GM18520 (cell line): ENCODE data around the gene PRKAR2B.
"Not testable (repeated sequence)": the region's sequence is repeated elsewhere in the genome, so short reads cannot be mapped to it uniquely, and the experiment has no call there.

Source experiments
- ATAC-seq: cut with Tn5 transposase; IDR thresholded peaks from one replicate; pipeline ENCODE4 v1.9.1; 2021; ENCODE audit not compliant: unreplicated experiment

PRKAR2B gene

DNA sequence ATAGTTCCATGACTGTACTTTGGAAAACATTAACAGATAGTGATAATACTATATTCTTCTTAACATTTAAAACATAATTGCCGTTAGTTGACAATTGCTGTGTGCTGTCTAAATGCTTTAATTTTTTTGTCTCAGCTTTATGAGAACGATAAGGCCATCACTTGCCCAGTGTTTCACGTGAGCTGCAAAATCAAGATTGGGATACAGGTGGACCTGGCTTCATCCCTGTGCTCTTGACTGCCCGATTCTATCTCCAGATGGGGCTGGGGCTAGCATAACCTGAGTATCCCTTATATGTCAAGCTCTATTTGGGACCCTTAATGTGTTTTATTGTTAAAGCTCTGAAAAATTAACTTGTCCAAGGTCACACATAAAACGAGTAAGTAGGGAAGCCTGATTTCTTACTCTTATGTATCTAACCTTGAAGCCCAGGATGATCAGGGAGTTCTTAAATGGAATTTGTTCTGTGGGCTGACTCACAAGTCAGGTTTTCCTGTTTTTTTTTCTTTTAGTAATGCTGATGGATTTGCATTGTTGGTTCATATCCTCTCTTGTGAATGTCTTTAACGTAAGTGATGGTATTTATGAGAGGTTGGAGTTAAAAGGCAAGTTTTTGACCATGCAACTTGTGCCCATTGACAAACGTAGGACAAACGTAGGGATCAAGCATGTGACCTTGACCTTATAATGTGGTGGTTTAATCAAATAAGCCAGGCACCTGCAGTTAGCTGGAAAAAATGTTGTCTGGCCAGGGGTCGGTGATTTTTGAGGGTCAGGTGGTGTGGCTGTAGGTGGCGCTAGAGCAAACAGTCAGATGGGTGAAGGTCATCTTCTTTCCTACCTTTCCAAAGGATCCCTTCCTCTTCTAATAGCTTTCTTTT lies 3.6 kb downstream of the PRKAR2B start:
- ATAC-seq: no peak

DNA sequence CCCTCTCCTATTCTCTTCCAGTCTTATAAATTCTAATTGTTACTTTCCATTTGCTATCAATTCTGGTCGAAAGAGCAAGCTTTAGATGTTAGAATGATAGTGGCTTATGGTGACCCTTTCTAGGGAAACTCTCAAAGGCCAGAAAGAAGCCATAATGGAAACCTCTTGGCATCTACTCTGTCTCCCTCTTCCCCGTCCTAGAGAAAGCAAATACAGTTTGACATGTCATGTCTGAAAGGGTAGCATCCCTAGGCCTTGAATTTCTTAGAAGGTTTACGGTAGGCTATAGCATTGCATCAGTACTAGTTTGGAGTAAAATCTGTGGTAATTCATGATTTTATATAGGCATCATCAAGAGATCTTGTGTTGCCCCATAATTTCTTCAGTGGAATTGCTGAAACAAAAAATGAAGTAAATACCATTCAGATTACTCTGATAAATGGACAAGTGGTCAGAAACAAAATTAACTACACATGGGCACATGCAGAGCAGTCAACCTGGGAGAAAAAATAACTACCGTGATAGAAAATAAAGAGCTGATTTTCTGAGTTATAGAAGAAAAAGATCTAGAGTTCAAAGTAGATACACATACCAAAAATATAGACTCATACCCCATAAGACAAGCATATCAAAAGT lies 4.4 kb downstream of the PRKAR2B start:
- ATAC-seq: no peak

DNA sequence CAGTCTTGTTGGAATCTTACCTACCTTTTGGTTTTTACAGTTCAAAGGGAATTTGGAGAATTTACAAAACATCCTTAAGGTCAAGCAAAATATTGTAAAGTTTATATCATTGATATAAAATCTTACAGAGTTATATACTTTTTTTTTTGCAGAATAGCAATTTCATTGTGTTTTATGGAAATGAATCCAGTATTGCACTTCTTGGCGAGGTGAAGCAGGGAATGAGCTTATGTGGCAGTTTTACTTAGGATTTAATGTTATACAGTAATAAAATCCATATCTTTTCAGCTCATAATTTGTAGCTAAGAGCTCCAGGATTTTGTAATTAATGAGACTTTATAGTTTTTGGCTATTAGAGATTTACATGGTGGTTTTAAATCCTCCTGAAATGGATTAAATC lies 5.0 kb downstream of the PRKAR2B start:
- no peak for ATAC-seq

DNA sequence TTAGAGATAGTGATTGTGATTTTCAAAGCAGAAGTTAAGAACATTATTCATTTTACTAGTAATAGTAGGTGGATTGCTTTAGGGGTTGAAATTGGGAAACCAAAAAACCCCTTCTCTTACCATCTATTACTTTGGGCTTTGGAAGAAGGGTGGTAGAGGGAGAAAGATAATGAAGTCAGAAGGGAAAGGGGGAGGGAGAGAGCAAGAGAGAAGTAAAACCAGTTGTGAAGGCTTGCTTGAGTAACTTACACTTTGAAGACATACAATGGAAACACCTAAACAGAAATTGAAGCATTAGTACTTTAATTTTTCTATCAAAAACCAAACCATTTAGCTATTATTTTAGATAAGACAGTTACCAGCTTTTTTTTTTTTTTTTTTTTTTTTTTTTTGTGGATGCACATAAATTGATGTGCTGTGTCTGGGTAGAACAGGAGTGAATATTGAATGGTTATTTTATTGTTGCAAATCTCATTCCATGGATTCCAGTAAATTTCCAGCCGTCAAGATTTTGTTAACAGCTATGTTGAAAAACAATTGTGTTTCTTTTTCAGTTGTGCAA lies 5.5 kb downstream of the PRKAR2B start:
- no peak for ATAC-seq

DNA sequence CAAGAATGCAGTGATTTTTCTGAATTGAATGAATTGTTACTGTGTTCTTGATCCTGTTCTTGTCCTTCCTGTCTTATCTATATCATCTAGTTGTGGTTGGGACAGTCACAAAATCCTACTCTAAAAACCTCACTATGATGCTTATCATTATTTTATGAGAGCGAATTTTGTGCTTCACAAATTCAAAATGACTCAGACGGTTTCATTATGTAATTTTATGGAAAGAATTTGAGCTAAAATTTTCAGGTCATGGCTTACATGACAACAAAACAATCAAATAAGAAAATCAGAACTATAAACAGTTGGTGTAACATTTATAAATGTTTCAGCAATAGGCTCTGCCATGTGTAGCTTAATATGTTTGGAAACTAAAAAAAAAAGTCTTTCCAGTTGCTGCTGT lies 6.9 kb downstream of the PRKAR2B start:
- ATAC-seq: no peak

DNA sequence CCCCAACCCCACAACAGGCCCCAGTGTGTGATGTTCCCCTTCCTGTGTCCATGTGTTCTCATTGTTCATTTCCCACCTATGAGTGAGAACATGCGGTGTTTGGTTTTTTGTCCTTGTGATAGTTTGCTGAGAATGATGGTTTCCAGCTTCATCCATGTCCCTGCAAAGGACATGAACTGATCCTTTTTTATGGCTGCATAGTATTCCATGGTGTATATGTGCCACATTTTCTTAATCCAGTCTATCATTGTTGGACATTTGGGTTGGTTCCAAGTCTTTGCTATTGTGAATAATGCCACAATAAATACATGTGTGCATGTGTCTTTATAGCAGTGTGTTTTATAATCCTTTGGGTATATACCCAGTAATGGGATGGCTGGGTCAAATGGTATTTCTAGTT lies 10.5 kb downstream of the PRKAR2B start:
- not testable (repeated sequence) for ATAC-seq

DNA sequence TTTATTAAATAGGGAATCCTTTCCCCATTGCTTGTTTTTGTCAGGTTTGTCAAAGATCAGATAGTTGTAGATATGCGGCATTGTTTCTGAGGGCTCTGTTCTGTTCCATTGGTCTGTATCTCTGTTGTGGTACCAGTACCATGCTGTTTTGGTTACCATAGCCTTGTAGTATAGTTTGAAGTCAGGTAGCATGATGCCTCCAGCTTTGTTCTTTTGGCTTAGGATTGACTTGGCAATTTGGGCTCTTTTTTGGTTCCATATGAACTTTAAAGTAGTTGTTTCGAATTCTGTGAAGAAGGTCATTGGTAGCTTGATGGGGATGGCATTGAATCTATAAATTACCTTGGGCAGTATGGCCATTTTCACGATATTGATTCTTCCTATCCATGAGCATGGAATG lies 11.6 kb downstream of the PRKAR2B start:
- not testable (repeated sequence) for ATAC-seq

DNA sequence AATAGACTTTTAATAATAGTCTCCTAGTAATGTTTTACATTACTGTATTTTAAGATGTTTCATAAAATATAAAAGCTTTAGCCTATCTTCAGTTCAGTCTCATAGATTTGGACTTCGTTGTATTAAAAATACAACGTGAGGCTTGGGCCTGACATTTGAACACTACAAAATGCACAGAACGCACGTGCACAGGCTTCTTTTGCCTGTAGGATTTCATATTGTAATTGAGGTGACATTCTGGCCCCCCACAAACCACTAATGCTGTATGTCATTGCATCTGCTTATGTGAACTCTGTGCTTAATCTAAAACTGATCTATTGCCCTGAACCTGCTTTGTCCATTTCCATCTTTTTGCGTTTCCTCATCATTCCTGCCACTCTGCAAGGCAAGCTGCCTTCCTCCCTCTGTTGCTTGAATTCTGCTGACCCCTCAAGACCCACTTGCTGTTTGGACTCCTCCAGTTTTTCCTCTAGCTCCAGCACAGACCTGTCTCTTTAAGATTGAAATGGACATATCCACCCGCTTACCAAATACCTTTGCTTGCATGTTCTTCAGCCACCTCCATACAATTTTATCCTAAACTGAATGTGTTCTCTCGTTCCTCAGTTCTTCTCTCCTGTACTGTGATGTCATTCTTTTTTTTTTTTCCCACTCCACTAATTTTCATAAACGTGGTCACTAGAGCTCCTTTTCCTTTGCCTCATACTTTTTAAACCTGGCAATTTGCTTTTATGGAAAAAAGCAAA lies 12.4 kb downstream of the PRKAR2B start:
- ATAC-seq: no peak

DNA sequence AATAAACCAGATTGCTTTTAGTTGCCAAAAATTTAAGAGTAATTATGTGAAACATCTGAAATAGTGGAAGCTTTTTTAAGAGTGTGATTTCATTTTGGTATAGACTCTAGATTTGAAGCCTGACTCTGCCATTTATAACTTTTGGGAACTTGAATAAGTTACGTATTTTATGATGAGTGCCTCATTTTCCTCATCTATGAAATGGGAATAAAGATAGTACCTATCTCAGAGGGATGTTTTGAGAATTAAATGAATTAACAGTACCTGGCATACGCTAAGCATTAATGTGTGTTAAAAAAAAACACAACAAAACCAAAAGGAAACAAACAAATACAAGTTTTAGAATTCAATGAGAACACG lies 12.9 kb downstream of the PRKAR2B start:
- no peak for ATAC-seq

DNA sequence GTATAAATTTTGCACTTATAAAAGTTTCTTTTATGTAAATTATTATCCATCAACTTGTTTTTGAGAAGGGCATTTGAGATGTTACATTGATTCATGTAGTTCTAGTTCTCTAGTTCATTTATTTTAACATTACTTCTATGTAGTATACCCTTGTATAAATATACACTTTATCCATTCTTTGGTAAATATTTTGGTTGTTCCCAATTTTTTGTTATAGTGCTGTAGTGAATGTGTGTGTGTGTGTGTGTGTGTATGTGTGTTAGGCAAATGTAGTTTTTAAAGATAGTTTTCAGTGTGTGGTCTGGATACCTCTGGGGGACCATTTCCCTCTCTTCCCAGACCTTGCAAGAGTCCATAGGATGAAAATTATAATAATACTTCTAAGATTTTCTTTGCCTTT lies 15.0 kb downstream of the PRKAR2B start:
- ATAC-seq: no peak

DNA sequence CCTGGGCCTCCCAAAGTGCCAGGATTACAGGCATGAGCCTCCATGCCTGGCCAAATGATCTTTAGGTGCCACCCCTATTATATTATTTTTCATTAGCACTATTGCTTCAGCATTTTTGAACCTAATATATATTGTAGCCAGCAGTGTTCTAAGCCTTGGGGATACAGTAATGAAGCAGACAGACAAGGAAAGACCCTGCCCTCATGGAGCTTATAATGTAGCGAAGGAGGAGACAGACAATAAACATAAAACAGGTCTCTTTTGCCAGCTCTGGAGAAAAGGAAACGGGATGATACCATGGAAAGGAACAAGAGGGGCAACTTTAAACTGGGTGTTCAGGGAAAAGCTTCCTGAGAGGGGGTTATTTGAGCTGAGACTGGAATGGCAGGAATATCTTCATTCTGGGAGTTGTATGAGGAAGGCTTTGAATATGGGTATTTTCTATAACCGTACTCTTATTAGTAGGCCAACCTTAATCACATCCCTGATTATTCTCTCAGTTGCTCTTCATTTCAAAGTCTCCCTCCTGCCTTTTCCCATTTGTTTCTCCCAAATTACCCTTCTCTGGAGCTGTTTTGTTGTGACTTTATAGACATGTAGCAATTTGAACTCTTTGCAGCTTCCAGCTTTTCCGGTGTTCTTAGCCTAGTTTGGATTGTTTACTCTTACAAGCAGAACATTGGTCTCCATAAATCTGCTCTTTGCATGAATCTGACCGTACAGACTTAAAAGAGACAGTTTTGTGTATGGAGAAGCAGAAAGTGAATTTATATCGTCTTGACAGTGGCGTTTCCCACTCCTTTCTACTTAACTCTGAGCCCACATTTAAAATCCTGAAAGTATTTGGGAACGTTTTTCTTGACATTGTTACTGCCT lies 19.0 kb downstream of the PRKAR2B start:
- no peak for ATAC-seq

DNA sequence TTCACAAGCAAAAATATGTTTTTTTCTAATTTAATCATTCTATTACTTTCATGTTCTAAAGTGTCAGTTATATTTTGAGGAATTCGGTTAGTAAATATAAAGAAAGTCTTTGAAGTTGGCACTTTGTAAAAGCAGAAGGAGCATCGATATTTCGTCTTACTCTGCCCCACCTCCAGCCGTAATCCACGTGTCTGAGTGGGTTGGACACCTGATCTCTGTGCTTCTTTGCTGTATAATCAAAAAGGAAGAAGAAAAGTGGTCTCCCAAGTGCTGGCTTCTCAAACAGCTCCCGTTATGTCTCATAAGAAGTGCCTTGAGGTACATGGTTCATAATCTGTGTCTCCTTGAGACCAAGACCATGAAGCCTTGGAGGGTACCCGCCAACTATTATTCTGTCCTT lies 19.8 kb downstream of the PRKAR2B start:
- no peak for ATAC-seq

DNA sequence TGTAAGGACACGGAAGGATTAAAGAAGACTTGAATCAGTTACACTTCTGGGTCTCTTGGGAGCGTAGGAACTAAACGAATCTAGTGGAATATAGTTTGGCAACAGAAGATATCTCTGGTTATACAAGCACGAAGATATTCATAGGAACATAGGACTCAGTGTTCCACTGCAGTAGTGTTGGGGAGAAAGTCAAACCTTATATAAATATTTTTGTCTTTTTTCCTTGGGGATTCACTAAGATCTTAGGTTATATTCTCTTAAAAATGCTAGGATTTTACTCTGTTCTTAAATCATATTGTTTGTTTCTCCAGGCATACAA lies 21.4 kb downstream of the PRKAR2B start:
- no peak for ATAC-seq

DNA sequence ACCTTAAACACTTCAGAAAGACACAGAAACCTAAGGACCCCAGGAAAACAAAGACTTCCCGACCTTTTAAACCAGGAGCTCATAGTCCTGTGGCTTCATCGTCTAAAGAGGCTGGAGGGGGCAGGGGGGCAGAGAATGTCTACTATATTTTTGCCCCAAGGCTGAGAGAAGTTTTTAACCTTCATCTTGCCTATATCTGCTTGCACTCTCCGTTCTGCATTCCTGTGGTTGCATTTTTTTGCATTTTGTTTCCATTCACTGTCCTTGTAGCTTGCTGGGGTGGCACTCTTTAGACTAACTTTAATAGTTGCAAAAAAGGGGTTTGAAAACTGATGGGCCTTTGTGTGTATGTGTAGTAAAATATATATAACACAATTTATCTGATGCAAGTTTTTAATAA lies 23.7 kb downstream of the PRKAR2B start:
- no peak for ATAC-seq

DNA sequence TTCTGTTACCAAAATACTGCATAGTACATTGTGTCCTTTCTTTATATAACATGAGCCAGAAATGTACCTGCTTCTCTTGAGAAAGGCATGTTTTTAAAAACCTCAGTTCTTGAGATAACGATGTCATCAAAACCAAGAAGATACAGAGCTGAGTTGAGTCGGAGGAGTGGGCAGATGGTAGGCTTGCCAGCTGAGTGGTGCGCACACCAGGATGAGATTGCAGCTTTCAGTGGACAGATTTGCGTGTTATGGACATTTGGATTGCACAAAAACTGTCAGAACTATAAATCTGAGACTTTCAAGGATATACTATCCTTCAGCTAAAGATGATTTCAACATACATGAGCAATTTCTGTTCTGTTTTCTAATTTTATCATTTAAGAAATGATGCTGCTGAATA lies 25.0 kb downstream of the PRKAR2B start:
- ATAC-seq: no peak

DNA sequence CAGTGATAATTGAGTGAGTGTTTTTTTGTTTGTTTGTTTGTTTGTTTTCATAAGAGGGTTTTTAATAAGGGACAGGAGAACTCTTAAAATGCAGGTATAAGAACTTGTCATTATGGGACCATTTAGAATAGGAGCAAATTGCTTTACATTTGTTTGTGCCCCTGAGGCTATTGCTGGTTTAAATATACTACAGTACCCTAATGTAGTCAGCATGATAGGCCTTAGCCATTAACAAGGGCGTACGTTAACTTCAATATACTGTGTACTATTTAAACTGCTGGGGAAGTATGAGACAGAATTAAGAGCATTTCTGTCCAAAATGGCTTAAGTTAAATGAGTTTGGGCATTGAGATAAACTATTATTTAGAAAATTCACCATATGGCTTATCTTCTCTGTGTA lies 26.2 kb downstream of the PRKAR2B start:
- ATAC-seq: no peak

DNA sequence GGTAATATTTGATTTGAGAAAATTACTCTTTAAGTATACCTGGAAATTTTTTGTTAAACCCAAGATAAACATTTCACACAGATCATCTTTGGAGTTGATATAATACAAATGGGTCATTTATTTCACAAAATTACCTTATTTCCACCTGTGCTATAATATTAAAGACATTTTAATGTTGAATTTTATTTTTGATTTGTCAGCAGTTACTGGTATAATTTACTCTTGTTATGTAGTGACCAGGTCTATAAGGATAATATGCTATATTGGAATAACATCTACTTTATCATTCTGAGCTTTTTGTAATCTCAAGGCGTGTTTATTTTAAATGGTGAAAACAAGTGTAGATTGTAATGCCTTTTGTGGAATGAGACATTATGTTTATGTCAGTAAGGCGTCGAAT lies 26.6 kb downstream of the PRKAR2B start:
- no peak for ATAC-seq

DNA sequence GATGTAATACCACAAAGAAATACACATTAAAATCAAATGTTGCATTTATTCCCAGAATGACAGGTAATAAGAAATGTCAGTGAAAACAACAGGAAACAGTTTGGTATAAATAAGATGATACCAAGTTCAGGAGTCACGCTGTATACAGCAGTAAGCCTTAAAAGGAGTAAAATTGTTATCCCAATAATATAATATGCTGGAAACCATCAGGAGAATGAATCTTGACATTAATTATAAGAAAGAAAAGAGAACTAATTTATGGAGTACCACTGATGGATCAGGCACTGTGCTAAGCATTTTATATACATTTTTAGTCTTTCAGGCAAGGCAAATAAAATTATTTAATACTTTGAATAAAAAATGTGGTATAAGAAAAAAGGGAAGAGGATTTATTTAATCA lies 27.6 kb downstream of the PRKAR2B start:
- no peak for ATAC-seq

DNA sequence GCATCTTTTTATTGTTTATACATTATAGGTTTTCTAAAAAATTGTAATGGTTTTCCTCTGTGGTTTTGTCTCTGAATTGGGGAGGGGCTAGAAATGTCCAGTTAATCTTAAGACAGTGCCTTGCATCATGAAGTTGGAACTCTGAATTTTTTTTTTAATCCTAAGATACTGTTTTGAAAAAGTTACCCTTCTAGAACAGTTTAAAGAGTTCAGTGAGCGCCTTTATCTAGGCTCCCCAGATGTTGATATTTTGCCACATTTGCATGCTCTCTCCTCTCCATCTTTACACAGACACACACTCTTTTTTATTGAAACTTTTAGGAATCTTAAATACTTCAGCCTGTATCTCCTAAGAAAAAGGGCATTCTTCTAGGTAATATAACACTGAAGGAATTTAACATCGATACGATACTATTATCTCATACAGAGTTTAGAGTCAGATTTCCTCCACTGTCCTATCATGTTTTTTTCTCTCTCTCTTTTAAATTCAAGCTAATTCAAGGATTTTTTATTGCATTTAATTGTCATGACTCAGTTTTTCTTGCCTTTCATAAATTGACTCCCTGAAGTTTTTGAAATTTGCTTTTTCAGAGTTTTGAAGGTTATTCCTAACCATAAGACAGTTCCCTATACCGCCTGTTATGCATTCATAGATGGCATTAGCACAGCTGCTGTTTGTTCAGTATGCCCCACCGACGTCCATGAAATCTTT lies 31.5 kb downstream of the PRKAR2B start:
- no peak for ATAC-seq
